SU-DHL-6 (cell line): ENCODE measurements around the gene FAM32A.

Experiments
- CTCF ChIP-seq: fragments of 200-600 bp; sonication (generic); IDR thresholded peaks from one replicate; pipeline ENCODE4 v1.5.1; 2017; ENCODE audit warnings: antibody characterized with exemption, mild to moderate bottlenecking, low read length, moderate library complexity; ENCODE audit not compliant: insufficient read depth, poor library complexity, severe bottlenecking
- EZH2phosphoT487 ChIP-seq: fragments of 200-600 bp; sonication (generic), shearing (Covaris generic); conservative IDR thresholded peaks from 2 replicates; pipeline ENCODE4 v1.6.1; 2018; ENCODE audit warnings: mild to moderate bottlenecking, antibody characterized with exemption, low read length, moderate library complexity, mixed read lengths

GRCh38 chr19:16170134-16170533, 15.1 kb upstream of the FAM32A start:
- TF ChIP-seq CTCF (no peak), EZH2phosphoT487 (no peak)
